ENCODE measurements around the gene TMEM247.
"Not testable (repeated sequence)": the region's sequence is repeated elsewhere in the genome, so short reads cannot be mapped to it uniquely, and the experiment has no call there.

TMEM247 gene

GRCh38 chr2:46469116-46469515, 10.2 kb upstream of the TMEM247 start:
- DNase-seq: no peak
- TF ChIP-seq POLR2A (IDR thresholded peaks at IDR 0.05; ENCODE audit: low read length) (no peak), GATA1 (IDR thresholded peaks at IDR 0.05; ENCODE audit: low read depth, low read length) (no peak)

- no peak for TF ChIP-seq GATA1 (IDR thresholded peaks at IDR 0.05; ENCODE audit: low read depth, low read length)
- no peak for TF ChIP-seq POLR2A (IDR thresholded peaks at IDR 0.05; ENCODE audit: low read length)
- no peak for DNase-seq
Measured at GRCh38 chr2:46469700-46470099, 9.7 kb upstream of the TMEM247 start.

GRCh38 chr2:46470114-46470628, 9.2 kb upstream of the TMEM247 start:
- TF ChIP-seq GATA1 (IDR thresholded peaks at IDR 0.05; ENCODE audit: low read depth, low read length) (no peak), POLR2A (IDR thresholded peaks at IDR 0.05; ENCODE audit: low read length) (no peak)
- DNase-seq: no peak

- TF ChIP-seq POLR2A (IDR thresholded peaks at IDR 0.05; ENCODE audit: low read length) (no peak), GATA1 (IDR thresholded peaks at IDR 0.05; ENCODE audit: low read depth, low read length) (no peak)
- DNase-seq: no peak
Measured at GRCh38 chr2:46471019-46471583, 8.3 kb upstream of the TMEM247 start.

- no peak for DNase-seq
- TF ChIP-seq POLR2A (IDR thresholded peaks at IDR 0.05; ENCODE audit: low read length): no peak
- TF ChIP-seq GATA1 (IDR thresholded peaks at IDR 0.05; ENCODE audit: low read depth, low read length): no peak
Measured at GRCh38 chr2:46471697-46472096, 7.7 kb upstream of the TMEM247 start.

GRCh38 chr2:46472165-46472564, 7.2 kb upstream of the TMEM247 start:
- DNase-seq: not testable (repeated sequence)

GRCh38 chr2:46477462-46477861, 1.9 kb upstream of the TMEM247 start:
- not testable (repeated sequence) for DNase-seq

GRCh38 chr2:46477925-46478324, 1.4 kb upstream of the TMEM247 start:
- TF ChIP-seq POLR2A (IDR thresholded peaks at IDR 0.05; ENCODE audit: low read length): no peak
- no peak for TF ChIP-seq GATA1 (IDR thresholded peaks at IDR 0.05; ENCODE audit: low read depth, low read length)
- no peak for DNase-seq

- no peak for DNase-seq
- TF ChIP-seq GATA1 (IDR thresholded peaks at IDR 0.05; ENCODE audit: low read depth, low read length): no peak
- TF ChIP-seq POLR2A (IDR thresholded peaks at IDR 0.05; ENCODE audit: low read length): no peak
Measured at GRCh38 chr2:46480562-46480961, 1.2 kb downstream of the TMEM247 start.

GRCh38 chr2:46481198-46482193, 2.1 kb downstream of the TMEM247 start:
- TF ChIP-seq POLR2A (IDR thresholded peaks at IDR 0.05; ENCODE audit: low read length) (no peak), GATA1 (IDR thresholded peaks at IDR 0.05; ENCODE audit: low read depth, low read length) (no peak)
- no peak for DNase-seq

- no peak for DNase-seq
- TF ChIP-seq GATA1 (IDR thresholded peaks at IDR 0.05; ENCODE audit: low read depth, low read length) (no peak), POLR2A (IDR thresholded peaks at IDR 0.05; ENCODE audit: low read length) (no peak)
Measured at GRCh38 chr2:46482490-46482889, 3.1 kb downstream of the TMEM247 start.

GRCh38 chr2:46485002-46485401, 5.6 kb downstream of the TMEM247 start:
- DNase-seq: no peak
- no peak for TF ChIP-seq GATA1 (IDR thresholded peaks at IDR 0.05; ENCODE audit: low read depth, low read length)
- TF ChIP-seq POLR2A (IDR thresholded peaks at IDR 0.05; ENCODE audit: low read length): no peak

- no peak for DNase-seq
- TF ChIP-seq GATA1 (IDR thresholded peaks at IDR 0.05; ENCODE audit: low read depth, low read length) (no peak), POLR2A (IDR thresholded peaks at IDR 0.05; ENCODE audit: low read length) (no peak)
Measured at GRCh38 chr2:46486436-46486835, 7.1 kb downstream of the TMEM247 start.

- no peak for DNase-seq
- TF ChIP-seq POLR2A (IDR thresholded peaks at IDR 0.05; ENCODE audit: low read length): no peak
- TF ChIP-seq GATA1 (IDR thresholded peaks at IDR 0.05; ENCODE audit: low read depth, low read length): no peak
Measured at GRCh38 chr2:46487667-46488335, 8.4 kb downstream of the TMEM247 start.
